Neural progenitor cell (in vitro differentiated cells): ENCODE data around the gene ESRRA. TPM values are rescaled to one million over a fixed set of nuclear protein-coding genes. Genes with fewer than 3 reads are reported as not detected.

Source experiments
- DNase-seq: peaks from one replicate; pipeline ENCODE4 v3.0.0-alpha.2; 2016; ENCODE audit warnings: low spot score
- H2AFZ ChIP-seq: fragments of 200-600 bp; sonication (generic); replicated peaks from 2 replicates; pipeline ENCODE4 v1.6.1; 2016; ENCODE audit warnings: antibody characterized with exemption
- H3F3A ChIP-seq: fragments of 200-600 bp; sonication (generic); 2 replicates; pipeline ENCODE4 v1.6.1; 2016; ENCODE audit warnings: antibody characterized with exemption, low read depth
- H3K27ac ChIP-seq: fragments of 200-600 bp; sonication (generic); 2 replicates; pipeline ENCODE4 v1.5.1; 2016; ENCODE audit warnings: mild to moderate bottlenecking
- H3K27me3 ChIP-seq: fragments of 200-600 bp; sonication (generic); 2 replicates; pipeline ENCODE4 v1.6.1; 2016; ENCODE audit warnings: mild to moderate bottlenecking, moderate library complexity
- H3K36me3 ChIP-seq: fragments of 200-600 bp; sonication (generic); 2 replicates; pipeline ENCODE4 v1.5.1; 2016
- H3K4me1 ChIP-seq: fragments of 200-600 bp; sonication (generic); 2 replicates; pipeline ENCODE4 v1.6.1; 2016; ENCODE audit warnings: mixed run types
- H3K4me2 ChIP-seq: fragments of 200-600 bp; sonication (generic); 2 replicates; pipeline ENCODE4 v1.6.1; 2016
- H3K4me3 ChIP-seq: fragments of 200-600 bp; sonication (generic); 2 replicates; pipeline ENCODE4 v1.5.1; 2016
- H3K79me2 ChIP-seq: fragments of 200-600 bp; sonication (generic); 2 replicates; pipeline ENCODE4 v1.6.1; 2016; ENCODE audit warnings: low read depth
- H3K9ac ChIP-seq: fragments of 200-600 bp; sonication (generic); 2 replicates; pipeline ENCODE4 v1.6.1; 2016
- H3K9me3 ChIP-seq: fragments of 200-600 bp; sonication (generic); 2 replicates; pipeline ENCODE4 v1.5.1; 2016; ENCODE audit warnings: low read depth
- H4K20me1 ChIP-seq: fragments of 200-600 bp; sonication (generic); 2 replicates; pipeline ENCODE4 v1.6.1; 2016; ENCODE audit warnings: low read depth
- H3K27ac Mint-ChIP-seq: 3 replicates; pipeline ENCODE4 v1.8.0; 2021; ENCODE audit warnings: mixed read lengths
- H3K27me3 Mint-ChIP-seq: 2 replicates; pipeline ENCODE4 v1.8.0; 2022; ENCODE audit warnings: low read depth, mild to moderate bottlenecking, inconsistent platforms, moderate library complexity, mixed read lengths; ENCODE audit not compliant: insufficient read depth
- H3K36me3 Mint-ChIP-seq: 3 replicates; pipeline ENCODE4 v1.8.0; 2021; ENCODE audit warnings: mixed read lengths
- H3K4me1 Mint-ChIP-seq: 3 replicates; pipeline ENCODE4 v1.8.0; 2021; ENCODE audit warnings: mixed read lengths
- H3K4me3 Mint-ChIP-seq: 3 replicates; pipeline ENCODE4 v1.8.0; 2021; ENCODE audit warnings: mild to moderate bottlenecking, moderate library complexity, mixed read lengths
- H3K9me3 Mint-ChIP-seq: 3 replicates; pipeline ENCODE4 v1.8.0; 2020; ENCODE audit warnings: mixed read lengths
- EZH2 ChIP-seq: fragments of 200-600 bp; sonication (generic); IDR thresholded peaks from 2 replicates; pipeline ENCODE4 v1.6.1; 2017; ENCODE audit warnings: antibody characterized with exemption, mild to moderate bottlenecking, moderate library complexity
- EZH2phosphoT487 ChIP-seq: fragments of 200-600 bp; sonication (generic); IDR thresholded peaks from 2 replicates; pipeline ENCODE4 v1.6.1; 2017; ENCODE audit warnings: antibody characterized with exemption
- total RNA-seq: library from RNA; depleted of rRNA; stranded (reverse); fragments of >200 nt; gene quantifications from 2 replicates; pipeline ENCODE4 v1.2.3, GENCODE V29; 2015; ENCODE audit warnings: low replicate concordance
- TF ChIP-seq, protein P1 (sequence below): fragments of 200-600 bp; sonication (generic); IDR thresholded peaks from 2 replicates; pipeline ENCODE4 v1.5.1; 2017; ENCODE audit warnings: antibody characterized with exemption, mild to moderate bottlenecking

ESRRA gene
- total RNA-seq, 1 donor from 2014 or later: 5.5 TPM

DNA sequence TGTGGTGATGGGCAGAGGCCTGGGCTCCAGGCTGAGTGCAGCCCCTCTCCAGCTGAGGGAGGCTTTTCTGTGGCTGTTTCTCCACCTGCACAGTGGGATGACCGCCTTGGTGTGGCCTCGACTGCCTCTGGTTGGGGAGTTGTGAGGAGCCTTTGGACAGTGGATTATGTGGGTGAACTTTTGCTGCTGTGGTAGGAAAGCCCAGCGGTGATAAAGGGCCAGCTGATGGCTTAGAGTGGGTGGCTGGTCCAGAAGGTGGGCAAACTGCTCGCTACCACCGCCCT is 1.4 kb upstream of the ESRRA start:
- H3K27ac Mint-ChIP-seq: no peak overlapping the region
- peaks cover 53% of the 10 kb centered on the region for H3K27me3 ChIP-seq
- no peaks in the 10 kb centered on the region for H3K9me3 ChIP-seq
- H3K9me3 Mint-ChIP-seq: no peaks in the 10 kb centered on the region
- H3K4me1 Mint-ChIP-seq: peaks cover 26% of the 10 kb centered on the region
- peak overlapping the region; percentile 91 for H3K4me3 Mint-ChIP-seq
- H4K20me1 ChIP-seq: peaks cover 30% of the 10 kb centered on the region
- H3K36me3 Mint-ChIP-seq: no peaks in the 10 kb centered on the region
- H3K27ac ChIP-seq: no peak overlapping the region
- peaks cover 18% of the 10 kb centered on the region for H3K79me2 ChIP-seq
- TF ChIP-seq EZH2: no peak
- TF ChIP-seq, protein P1, sequence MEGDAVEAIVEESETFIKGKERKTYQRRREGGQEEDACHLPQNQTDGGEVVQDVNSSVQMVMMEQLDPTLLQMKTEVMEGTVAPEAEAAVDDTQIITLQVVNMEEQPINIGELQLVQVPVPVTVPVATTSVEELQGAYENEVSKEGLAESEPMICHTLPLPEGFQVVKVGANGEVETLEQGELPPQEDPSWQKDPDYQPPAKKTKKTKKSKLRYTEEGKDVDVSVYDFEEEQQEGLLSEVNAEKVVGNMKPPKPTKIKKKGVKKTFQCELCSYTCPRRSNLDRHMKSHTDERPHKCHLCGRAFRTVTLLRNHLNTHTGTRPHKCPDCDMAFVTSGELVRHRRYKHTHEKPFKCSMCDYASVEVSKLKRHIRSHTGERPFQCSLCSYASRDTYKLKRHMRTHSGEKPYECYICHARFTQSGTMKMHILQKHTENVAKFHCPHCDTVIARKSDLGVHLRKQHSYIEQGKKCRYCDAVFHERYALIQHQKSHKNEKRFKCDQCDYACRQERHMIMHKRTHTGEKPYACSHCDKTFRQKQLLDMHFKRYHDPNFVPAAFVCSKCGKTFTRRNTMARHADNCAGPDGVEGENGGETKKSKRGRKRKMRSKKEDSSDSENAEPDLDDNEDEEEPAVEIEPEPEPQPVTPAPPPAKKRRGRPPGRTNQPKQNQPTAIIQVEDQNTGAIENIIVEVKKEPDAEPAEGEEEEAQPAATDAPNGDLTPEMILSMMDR: no peak
- no peak for TF ChIP-seq EZH2phosphoT487
- peaks cover 20% of the 10 kb centered on the region for H3K4me1 ChIP-seq
- H3K36me3 ChIP-seq: no peaks in the 10 kb centered on the region
- H3K27me3 Mint-ChIP-seq: peaks cover 36% of the 10 kb centered on the region
- H3K9ac ChIP-seq: no peak overlapping the region
- no peak overlapping the region for H2AFZ ChIP-seq
- no peak overlapping the region for H3K4me3 ChIP-seq
- H3K4me2 ChIP-seq: no peak overlapping the region
- peaks cover 35% of the 10 kb centered on the region for H3F3A ChIP-seq
- DNase-seq: no peak

DNA sequence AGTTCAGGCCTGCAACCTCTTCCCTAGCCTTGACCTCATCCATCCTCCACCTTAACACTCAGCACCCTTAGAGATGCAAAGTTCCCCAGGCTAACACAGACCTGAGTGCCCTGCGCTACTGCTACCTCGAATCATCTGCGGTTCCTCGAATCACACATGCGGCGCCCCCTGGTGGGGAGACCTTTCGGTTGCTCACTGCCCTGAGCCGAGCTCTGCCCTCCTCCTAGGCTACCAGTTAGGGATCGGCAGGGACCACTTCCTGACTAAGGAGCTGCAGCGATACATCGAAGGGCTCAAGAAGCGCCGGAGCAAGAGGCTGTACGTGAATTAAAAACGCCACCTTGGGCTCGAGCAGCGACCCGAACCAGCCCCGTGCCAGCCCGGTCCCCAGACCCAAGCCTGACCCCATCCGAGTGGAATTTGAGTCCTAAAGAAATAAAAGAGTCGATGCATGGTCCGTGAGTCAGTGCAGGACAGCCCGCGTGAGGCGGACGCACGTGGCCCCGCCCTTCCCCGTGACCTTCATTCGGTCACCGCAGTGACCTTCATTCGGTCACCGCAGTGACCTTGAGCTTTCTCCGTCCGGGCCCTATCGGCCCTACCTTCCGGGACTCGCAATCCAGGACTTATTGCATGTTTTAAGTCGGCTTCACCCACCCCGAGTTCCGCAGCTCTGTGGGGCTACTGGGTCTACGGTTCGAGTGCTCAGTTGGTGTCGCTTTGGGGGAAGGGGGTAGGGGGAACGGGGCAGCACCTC is 830 bp upstream of the ESRRA start:
- H2AFZ ChIP-seq: peak overlapping the region; percentile 37
- DNase-seq: peak; percentile 96
- Mint-ChIP-seq H3K27ac (no peak overlapping the region), H3K36me3 (no peaks in the 10 kb centered on the region), H3K27me3 (peaks cover 34% of the 10 kb centered on the region), H3K4me1 (peaks cover 26% of the 10 kb centered on the region), H3K9me3 (no peaks in the 10 kb centered on the region), H3K4me3 (peak overlapping the region; percentile 91)
- peak; percentile 37 for TF ChIP-seq EZH2phosphoT487
- TF ChIP-seq, protein P1: peak; percentile 96
- TF ChIP-seq EZH2: no peak
- H3K9ac ChIP-seq: no peak overlapping the region
- H4K20me1 ChIP-seq: peaks cover 27% of the 10 kb centered on the region
- H3F3A ChIP-seq: peaks cover 30% of the 10 kb centered on the region
- peak overlapping the region; percentile 60 for H3K4me3 ChIP-seq
- peaks cover 48% of the 10 kb centered on the region for H3K27me3 ChIP-seq
- no peak overlapping the region for H3K27ac ChIP-seq
- peak overlapping the region; percentile 98 for H3K4me2 ChIP-seq
- H3K79me2 ChIP-seq: peaks cover 18% of the 10 kb centered on the region
- peaks cover 15% of the 10 kb centered on the region for H3K4me1 ChIP-seq
- H3K36me3 ChIP-seq: no peaks in the 10 kb centered on the region
- H3K9me3 ChIP-seq: no peaks in the 10 kb centered on the region

DNA sequence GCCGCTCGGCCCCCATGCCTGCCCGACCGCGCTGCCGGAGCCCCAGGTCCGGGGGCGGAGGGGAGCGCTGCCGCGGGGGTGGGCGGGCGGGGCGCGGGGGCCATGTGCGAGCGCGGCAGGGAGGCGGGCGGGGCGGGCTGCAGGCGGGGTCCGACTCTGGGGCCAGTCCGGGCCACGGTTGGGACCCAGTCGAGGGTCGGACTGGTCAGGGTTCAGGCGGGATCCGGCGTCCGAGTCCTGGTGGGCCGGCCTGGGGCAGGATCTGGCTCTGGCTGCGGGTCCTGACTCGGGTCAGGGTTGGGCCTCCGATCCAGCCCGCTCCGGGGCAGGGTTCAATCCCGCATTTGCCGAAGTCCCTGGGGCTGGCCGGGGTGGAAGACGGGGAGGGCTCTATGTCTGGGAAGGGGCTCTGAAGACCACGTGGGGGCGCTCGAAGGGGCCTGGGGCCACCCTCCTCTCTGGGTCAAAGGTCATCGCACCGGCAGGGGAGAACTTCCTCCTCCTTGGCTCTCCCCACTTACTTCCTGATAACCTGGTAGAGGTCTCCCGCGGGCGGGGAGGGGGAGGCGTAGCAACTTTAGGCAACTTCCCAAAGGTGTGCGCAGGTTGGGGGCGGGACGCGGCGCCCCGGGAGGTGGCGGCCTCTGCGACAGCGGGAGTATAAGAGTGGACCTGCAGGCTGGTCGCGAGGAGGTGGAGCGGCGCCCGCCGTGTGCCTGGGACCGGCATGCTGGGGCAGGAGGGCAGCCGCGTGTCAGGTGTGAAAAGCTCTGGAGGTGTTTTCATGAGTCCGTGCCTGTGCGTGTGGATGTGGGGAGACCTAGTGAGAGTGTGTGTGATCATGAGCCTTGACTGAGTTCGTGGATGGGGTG is 603 bp downstream of the ESRRA start:
- H3K27ac ChIP-seq: peak overlapping the region; percentile 31
- peak overlapping the region; percentile 87 for H3K4me3 ChIP-seq
- H3K9me3 ChIP-seq: no peaks in the 10 kb centered on the region
- H3K36me3 ChIP-seq: no peaks in the 10 kb centered on the region
- H3K27me3 Mint-ChIP-seq: peaks cover 21% of the 10 kb centered on the region
- peak overlapping the region; percentile 95 for H3K4me2 ChIP-seq
- H2AFZ ChIP-seq: peak overlapping the region; percentile 55
- H3F3A ChIP-seq: peaks cover 17% of the 10 kb centered on the region
- H3K9me3 Mint-ChIP-seq: no peaks in the 10 kb centered on the region
- no peaks in the 10 kb centered on the region for H3K36me3 Mint-ChIP-seq
- peak overlapping the region; percentile 95 for H3K4me3 Mint-ChIP-seq
- peaks cover 18% of the 10 kb centered on the region for H4K20me1 ChIP-seq
- H3K27ac Mint-ChIP-seq: peak overlapping the region; percentile 12
- peaks cover 18% of the 10 kb centered on the region for H3K79me2 ChIP-seq
- H3K4me1 ChIP-seq: peaks cover 10% of the 10 kb centered on the region
- DNase-seq: peak; percentile 82
- TF ChIP-seq EZH2: no peak
- TF ChIP-seq, protein P1: peak; percentile 73
- peak overlapping the region; percentile 44 for H3K9ac ChIP-seq
- H3K4me1 Mint-ChIP-seq: peaks cover 19% of the 10 kb centered on the region
- H3K27me3 ChIP-seq: peaks cover 34% of the 10 kb centered on the region
